DOHH2 (cell line): Measurements from ENCODE around the gene RNF213.

Experiments
- H3F3A ChIP-seq: fragments of 200-600 bp; sonication (generic), shearing (Covaris generic); 2 replicates; pipeline ENCODE4 v1.6.0; 2016; ENCODE audit warnings: antibody characterized with exemption, mild to moderate bottlenecking; ENCODE audit not compliant: control insufficient read depth, insufficient read depth
- H3K27ac ChIP-seq: fragments of 200-600 bp; sonication (generic); 2 replicates; pipeline ENCODE4 v1.5.1; 2014; ENCODE audit warnings: low read depth, mild to moderate bottlenecking, low read length, moderate library complexity
- H3K27me3 ChIP-seq: fragments of 200-600 bp; sonication (generic); 2 replicates; pipeline ENCODE4 v1.6.1; 2014; ENCODE audit warnings: mild to moderate bottlenecking, low read length, mixed read lengths; ENCODE audit not compliant: control insufficient read depth
- H3K36me3 ChIP-seq: fragments of 200-600 bp; sonication (generic); 2 replicates; pipeline ENCODE4 v1.6.1; 2014; ENCODE audit warnings: mild to moderate bottlenecking, low read length, moderate library complexity, mixed read lengths; ENCODE audit not compliant: control insufficient read depth
- H3K4me1 ChIP-seq: fragments of 200-600 bp; sonication (generic); 2 replicates; pipeline ENCODE4 v1.6.1; 2014; ENCODE audit warnings: mild to moderate bottlenecking, low read length, mixed read lengths; ENCODE audit not compliant: control insufficient read depth
- H3K4me2 ChIP-seq: fragments of 200-600 bp; sonication (generic); 2 replicates; pipeline ENCODE4 v1.6.0; 2014; ENCODE audit warnings: mild to moderate bottlenecking, low read length, moderate library complexity
- H3K4me3 ChIP-seq: fragments of 200-600 bp; sonication (generic); 2 replicates; pipeline ENCODE4 v1.5.1; 2014; ENCODE audit warnings: mild to moderate bottlenecking, low read length, mixed read lengths
- H3K79me2 ChIP-seq: fragments of 200-600 bp; sonication (generic); 2 replicates; pipeline ENCODE4 v1.6.1; 2014; ENCODE audit warnings: mild to moderate bottlenecking, low read length, mixed read lengths; ENCODE audit not compliant: control insufficient read depth
- H3K9me2 ChIP-seq: fragments of 200-600 bp; sonication (generic); replicated peaks from 2 replicates; pipeline ENCODE4 v1.6.1; 2014; ENCODE audit warnings: mild to moderate bottlenecking, low read length, mixed read lengths; ENCODE audit not compliant: control insufficient read depth
- H3K9me3 ChIP-seq: fragments of 200-600 bp; sonication (generic); 2 replicates; pipeline ENCODE4 v1.6.1; 2014; ENCODE audit warnings: antibody characterized with exemption, low read length, mixed read lengths; ENCODE audit not compliant: control insufficient read depth, insufficient read depth
- H4K20me1 ChIP-seq: fragments of 200-600 bp; sonication (generic); 2 replicates; pipeline ENCODE4 v1.6.0; 2014; ENCODE audit warnings: low read depth, mild to moderate bottlenecking, antibody characterized with exemption, low read length, moderate library complexity; ENCODE audit not compliant: control insufficient read depth, insufficient read depth
- EZH2phosphoT487 ChIP-seq: fragments of 200-600 bp; sonication (generic); IDR thresholded peaks from 2 replicates; pipeline ENCODE4 v1.6.1; 2017; ENCODE audit warnings: borderline replicate concordance, mild to moderate bottlenecking, antibody characterized with exemption, low read length, moderate library complexity, mixed read lengths
- TF ChIP-seq, protein P1 (sequence below): fragments of 200-600 bp; sonication (generic); IDR thresholded peaks from one replicate; pipeline ENCODE4 v1.5.1; 2014; ENCODE audit warnings: antibody characterized with exemption, mild to moderate bottlenecking, low read depth, low read length; ENCODE audit not compliant: poor library complexity, severe bottlenecking

The RNF213 gene

DNA sequence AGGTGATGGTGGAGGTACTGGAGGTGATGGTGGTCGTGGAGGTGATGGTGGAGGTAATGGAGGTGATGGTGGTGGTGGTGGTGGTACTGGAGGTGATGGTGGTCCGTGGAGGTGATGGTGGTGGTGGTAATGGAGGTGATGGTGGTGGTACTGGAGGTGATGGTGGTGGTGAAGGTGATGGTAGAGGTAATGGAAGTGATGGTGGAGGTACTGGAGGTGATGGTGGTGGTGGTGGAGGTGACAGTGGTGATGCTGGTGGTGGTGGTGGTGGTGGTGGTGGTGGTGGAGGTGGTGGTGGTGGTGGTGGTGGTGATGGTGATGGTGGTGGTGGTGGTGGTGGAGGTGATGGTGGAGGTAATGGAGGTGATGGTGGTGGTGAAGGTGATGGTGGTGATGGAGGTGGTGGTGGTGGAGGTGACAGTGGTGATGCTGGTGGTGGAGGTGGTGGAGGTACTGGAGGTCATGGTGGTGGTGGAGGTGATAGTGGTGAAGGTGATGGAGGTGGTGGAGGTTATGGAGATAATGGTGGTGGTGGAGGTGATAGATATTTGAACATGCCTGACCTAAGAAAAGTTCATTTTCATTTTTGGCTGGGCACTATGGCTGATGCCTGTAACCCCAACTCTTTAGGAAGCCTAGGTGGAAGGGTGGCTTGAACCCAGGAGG is 55.0 kb downstream of the RNF213 start:
- Histone ChIP-seq H3K4me1 (no peaks in the 10 kb centered on the region), H3K36me3 (no peaks in the 10 kb centered on the region), H3K4me2 (no peak overlapping the region), H3K9me3 (peaks cover 5% of the 10 kb centered on the region; the same call in 1 of the 2 replicates), H3F3A (no peaks in the 10 kb centered on the region), H4K20me1 (no peaks in the 10 kb centered on the region), H3K9me2 (no peaks in the 10 kb centered on the region), H3K27ac (no peak overlapping the region), H3K27me3 (no peaks in the 10 kb centered on the region), H3K79me2 (no peaks in the 10 kb centered on the region), H3K4me3 (no peak overlapping the region)
- TF ChIP-seq, protein P1, sequence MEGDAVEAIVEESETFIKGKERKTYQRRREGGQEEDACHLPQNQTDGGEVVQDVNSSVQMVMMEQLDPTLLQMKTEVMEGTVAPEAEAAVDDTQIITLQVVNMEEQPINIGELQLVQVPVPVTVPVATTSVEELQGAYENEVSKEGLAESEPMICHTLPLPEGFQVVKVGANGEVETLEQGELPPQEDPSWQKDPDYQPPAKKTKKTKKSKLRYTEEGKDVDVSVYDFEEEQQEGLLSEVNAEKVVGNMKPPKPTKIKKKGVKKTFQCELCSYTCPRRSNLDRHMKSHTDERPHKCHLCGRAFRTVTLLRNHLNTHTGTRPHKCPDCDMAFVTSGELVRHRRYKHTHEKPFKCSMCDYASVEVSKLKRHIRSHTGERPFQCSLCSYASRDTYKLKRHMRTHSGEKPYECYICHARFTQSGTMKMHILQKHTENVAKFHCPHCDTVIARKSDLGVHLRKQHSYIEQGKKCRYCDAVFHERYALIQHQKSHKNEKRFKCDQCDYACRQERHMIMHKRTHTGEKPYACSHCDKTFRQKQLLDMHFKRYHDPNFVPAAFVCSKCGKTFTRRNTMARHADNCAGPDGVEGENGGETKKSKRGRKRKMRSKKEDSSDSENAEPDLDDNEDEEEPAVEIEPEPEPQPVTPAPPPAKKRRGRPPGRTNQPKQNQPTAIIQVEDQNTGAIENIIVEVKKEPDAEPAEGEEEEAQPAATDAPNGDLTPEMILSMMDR = no peak
- no peak for TF ChIP-seq EZH2phosphoT487

DNA sequence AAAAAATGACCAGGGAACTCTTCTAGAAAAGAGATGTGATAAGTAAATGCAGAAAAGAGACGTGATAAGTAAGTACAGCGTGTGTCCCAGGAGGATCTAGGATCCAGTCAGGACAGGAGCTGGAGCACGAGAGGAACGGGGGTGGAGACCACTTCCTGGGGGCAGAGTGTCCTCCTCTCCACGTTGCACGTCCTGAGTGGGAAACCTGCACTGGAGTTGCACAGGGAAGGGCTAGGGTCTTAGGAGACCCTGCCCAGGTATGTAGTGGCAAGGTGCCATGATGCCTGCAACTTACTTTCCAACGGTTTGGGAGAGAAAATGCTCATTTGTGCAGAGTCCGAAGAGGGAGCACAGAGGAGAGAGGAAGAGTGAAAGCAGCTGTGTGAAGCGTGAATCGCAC is 55.8 kb downstream of the RNF213 start:
- TF ChIP-seq, protein P1 = no peak
- no peak for TF ChIP-seq EZH2phosphoT487
- no peaks in the 10 kb centered on the region for H3K27me3 ChIP-seq
- H3K4me3 ChIP-seq = no peak overlapping the region
- H3K4me1 ChIP-seq = no peaks in the 10 kb centered on the region
- H3K36me3 ChIP-seq = no peaks in the 10 kb centered on the region
- H4K20me1 ChIP-seq = no peaks in the 10 kb centered on the region
- no peak overlapping the region for H3K27ac ChIP-seq
- H3K79me2 ChIP-seq = no peaks in the 10 kb centered on the region
- no peaks in the 10 kb centered on the region for H3K9me2 ChIP-seq
- no peaks in the 10 kb centered on the region for H3F3A ChIP-seq
- peaks cover 5% of the 10 kb centered on the region; the same call in 1 of the 2 replicates for H3K9me3 ChIP-seq
- H3K4me2 ChIP-seq = no peak overlapping the region

DNA sequence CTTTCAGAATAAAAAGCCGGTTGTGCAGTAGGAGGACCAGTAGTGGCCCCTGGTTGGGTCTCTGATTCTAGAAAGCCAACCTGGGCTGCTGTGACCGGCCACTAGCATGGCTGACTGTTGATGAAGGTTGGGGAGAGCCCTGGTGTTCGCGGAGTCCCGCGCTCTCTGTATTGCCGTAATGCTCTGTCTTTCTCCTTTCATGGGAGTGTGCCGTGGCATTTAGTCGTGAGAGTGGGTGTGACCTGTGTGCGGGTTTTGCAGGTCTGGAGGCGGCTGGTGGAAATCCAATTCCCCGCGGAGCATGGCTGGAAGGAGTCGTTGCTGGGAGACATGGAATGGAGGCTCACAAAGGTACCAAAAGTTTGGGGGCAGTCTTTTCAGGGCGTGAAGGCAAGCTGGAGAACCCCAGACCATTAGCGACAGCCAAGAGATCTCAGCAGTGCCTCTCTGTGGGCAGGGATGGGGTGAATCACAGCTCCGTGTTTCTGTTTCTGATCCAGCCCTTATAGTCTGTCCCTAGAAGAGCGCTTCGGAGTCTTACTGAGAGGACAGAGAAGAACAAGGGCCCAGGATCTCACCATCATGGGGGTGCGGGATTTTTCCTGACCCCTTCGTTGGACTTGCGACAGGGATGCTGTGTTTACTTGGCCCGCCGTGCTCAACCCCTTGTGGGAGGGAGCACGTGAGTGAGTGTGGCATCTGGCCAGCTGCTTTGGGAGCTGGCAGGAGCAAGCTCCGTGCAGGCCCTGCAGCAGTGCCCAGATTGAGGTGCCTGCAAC is 56.5 kb downstream of the RNF213 start:
- peaks cover 5% of the 10 kb centered on the region; the same call in 1 of the 2 replicates for H3K9me3 ChIP-seq
- TF ChIP-seq, protein P1 = no peak
- no peak for TF ChIP-seq EZH2phosphoT487
- no peaks in the 10 kb centered on the region for H3K36me3 ChIP-seq
- H3K79me2 ChIP-seq = no peaks in the 10 kb centered on the region
- H3K27ac ChIP-seq = no peak overlapping the region
- H3K4me2 ChIP-seq = no peak overlapping the region
- H3K27me3 ChIP-seq = no peaks in the 10 kb centered on the region
- no peaks in the 10 kb centered on the region for H3K4me1 ChIP-seq
- no peaks in the 10 kb centered on the region for H4K20me1 ChIP-seq
- H3F3A ChIP-seq = no peaks in the 10 kb centered on the region
- no peak overlapping the region for H3K4me3 ChIP-seq
- no peaks in the 10 kb centered on the region for H3K9me2 ChIP-seq
